ENCODE measurements around the gene FBXO21. TPM values are rescaled to one million over a fixed set of nuclear protein-coding genes. Genes with fewer than 3 reads are reported as not detected.
"Not testable (repeated sequence)": the region's sequence is repeated elsewhere in the genome, so short reads cannot be mapped to it uniquely, and the experiment has no call there.

Gene FBXO21
- total and polyA plus RNA-seq, 5 donors, result 13.3 to 42.2 (median 39.2) TPM

DNA sequence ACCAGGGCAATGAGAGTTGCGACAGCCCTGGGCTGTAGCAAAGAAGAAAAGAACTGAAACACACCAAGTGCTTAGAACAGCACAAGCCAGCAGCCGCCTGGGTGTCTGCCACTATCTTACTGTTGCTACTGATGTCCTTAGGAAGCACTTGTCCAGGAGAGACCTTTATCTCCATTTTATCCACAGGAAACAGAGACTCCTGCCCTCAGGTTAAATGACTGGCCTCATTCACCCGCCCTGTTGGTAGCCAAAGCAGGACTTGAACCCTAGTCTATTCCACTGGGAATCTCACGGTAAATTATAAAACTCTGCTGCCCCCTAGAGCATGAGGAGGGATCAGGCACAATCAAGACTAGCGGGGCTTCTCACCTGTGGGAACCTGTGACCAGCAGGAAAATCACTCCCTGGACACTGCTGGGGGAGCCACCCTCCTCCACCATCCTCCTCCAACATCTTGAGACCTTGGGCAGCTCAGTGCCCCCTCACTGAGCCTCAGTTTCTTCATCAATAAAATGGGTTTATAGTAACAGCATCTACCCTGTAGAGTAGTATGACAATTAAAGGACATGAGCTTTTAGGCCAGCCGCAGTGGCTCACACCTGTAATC is 70.6 kb downstream of the FBXO21 start:
- H3K27me3 ChIP-seq (ENCODE audit: control insufficient read depth, insufficient read depth), result no peaks in the 10 kb centered on the region
- H3K4me1 ChIP-seq (ENCODE audit: control insufficient read depth, insufficient read depth, low read length), result peaks cover 9% of the 10 kb centered on the region
- 54% methylated on average over 6 of the region's 6 CpGs for WGBS
- H3K27ac ChIP-seq (ENCODE audit: low read length), result peak overlapping the region; percentile 25
- H3K4me3 ChIP-seq (ENCODE audit: low read length), result no peak overlapping the region
- H3K9me3 ChIP-seq (ENCODE audit: control insufficient read depth, low read length), result no peaks in the 10 kb centered on the region
- ATAC-seq (peak; percentile 45 to 55), DNase-seq (no peak)
- intact Hi-C loops (cut with DNase I), result loop anchor here in 3 of 4 donors (5.0 to 10.0 kb wide), 3 partner anchors 92 to 415 kb away; no protein-coding TSS in a partner anchor

DNA sequence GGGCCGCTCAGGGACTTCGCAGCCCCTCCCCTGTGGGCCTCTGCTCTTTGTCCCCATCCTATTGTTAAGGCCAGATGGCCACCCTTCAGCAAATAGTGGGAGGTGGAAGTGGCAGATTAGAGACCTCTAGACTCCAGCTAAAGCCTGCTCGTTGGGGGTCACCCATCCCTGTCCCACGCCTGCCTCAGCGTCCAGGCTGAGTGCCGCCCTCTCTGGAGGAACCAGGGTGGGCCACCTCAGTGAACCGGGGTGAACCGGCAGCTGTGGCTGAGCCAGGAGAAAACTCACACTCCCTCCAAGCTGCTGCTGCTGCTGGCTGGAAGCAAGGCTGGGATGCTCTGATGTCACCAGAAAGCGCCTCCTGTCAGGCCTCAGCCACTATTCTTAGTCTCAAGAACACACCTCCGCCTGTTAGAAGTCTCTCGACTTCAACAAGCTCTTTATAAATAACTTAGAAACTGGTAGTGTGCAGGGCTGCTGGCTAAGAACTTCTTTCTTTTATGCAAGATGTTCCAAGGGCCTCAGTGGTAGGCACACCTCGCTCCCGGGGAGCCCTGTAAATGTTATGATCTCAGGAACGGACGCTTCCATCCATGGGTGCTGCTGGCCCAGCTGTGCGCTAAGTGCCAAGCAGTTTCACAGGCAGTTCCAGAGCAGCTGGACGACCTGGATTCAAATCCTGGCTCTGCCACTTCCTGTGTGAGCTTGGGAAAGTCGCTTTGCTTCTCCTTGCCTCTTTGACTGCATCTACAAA is 71.3 kb downstream of the FBXO21 start:
- ATAC-seq, result peak in 1 of 2 donors; percentile 41
- no peak for DNase-seq
- no peaks in the 10 kb centered on the region for H3K27me3 ChIP-seq (ENCODE audit: control insufficient read depth, insufficient read depth)
- H3K4me1 ChIP-seq (ENCODE audit: control insufficient read depth, insufficient read depth, low read length), result peaks cover 9% of the 10 kb centered on the region
- H3K27ac ChIP-seq (ENCODE audit: low read length), result peak overlapping the region; percentile 25
- no peak overlapping the region for H3K4me3 ChIP-seq (ENCODE audit: low read length)
- intact Hi-C loops (cut with DNase I), result loop anchor here in 2 of 4 donors (5.0 to 10.0 kb wide), 2 partner anchors 92 to 414 kb away; no protein-coding TSS in a partner anchor
- H3K9me3 ChIP-seq (ENCODE audit: control insufficient read depth, low read length), result no peaks in the 10 kb centered on the region
- WGBS, result 41% methylated on average over 18 of the region's 18 CpGs

DNA sequence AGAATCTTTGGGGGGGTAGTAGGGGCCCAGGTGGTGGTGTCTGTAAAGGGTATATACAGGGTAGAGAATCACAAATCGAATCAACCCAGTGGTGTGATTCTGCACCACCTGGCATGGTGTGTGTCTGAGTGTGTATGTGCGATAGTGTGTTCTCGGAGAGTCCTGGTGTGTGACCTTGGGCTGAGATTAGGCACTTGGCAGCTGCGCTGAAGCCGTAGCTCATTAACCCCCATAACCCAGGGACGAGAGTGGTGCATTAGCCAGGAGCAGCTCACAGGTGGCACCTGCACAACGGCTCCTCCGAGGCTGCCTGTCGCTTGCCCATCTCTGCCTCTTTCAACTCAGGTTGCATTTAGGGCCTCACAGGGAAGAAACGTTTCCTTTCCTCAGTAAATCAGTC is 75.5 kb downstream of the FBXO21 start:
- ATAC-seq (peak; percentile 22 to 48), DNase-seq (no peak)
- intact Hi-C loops (cut with DNase I), result loop anchor here in 2 of 4 donors (5.0 to 10.0 kb wide), 2 partner anchors 87 to 410 kb away; no protein-coding TSS in a partner anchor

DNA sequence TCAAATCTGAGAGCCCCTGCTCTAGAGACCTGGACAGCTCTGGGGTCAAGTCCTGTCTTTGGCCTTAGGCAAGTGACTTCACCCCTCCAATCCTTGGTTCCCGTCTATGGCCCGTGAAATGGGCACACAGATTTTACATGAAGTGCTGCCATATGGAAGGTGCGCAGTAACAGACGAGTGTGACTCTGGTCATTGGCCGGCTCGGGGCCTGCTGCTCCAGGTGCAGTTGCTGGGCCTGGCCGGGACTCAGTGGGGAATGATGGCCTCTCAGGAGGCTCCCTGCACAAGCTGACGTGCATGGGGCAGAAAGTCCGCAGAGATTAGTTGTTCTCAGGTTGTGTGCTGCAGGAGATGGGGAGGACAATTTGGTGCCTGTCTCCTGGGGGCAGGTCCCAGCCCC is 77.0 kb downstream of the FBXO21 start:
- Histone ChIP-seq H3K9me3 (ENCODE audit: control insufficient read depth, low read length) (no peaks in the 10 kb centered on the region), H3K4me3 (ENCODE audit: low read length) (no peak overlapping the region), H3K27me3 (ENCODE audit: control insufficient read depth, insufficient read depth) (no peaks in the 10 kb centered on the region), H3K4me1 (ENCODE audit: control insufficient read depth, insufficient read depth, low read length) (no peaks in the 10 kb centered on the region), H3K27ac (ENCODE audit: low read length) (no peak overlapping the region)
- intact Hi-C loops (cut with DNase I), result loop anchor here in 1 of 4 donors (10.0 kb wide), 1 partner anchor 408 kb away; no protein-coding TSS in a partner anchor
- ATAC-seq (no peak), DNase-seq (no peak)
- 94% methylated on average over 9 of the region's 9 CpGs for WGBS

More for the DNA sequence above, 75.5 kb downstream of the FBXO21 start:
- Histone ChIP-seq H3K4me1 (ENCODE audit: control insufficient read depth, insufficient read depth, low read length) (peaks cover 9% of the 10 kb centered on the region), H3K27ac (ENCODE audit: low read length) (no peak overlapping the region), H3K9me3 (ENCODE audit: control insufficient read depth, low read length) (no peaks in the 10 kb centered on the region), H3K27me3 (ENCODE audit: control insufficient read depth, insufficient read depth) (no peaks in the 10 kb centered on the region), H3K4me3 (ENCODE audit: low read length) (no peak overlapping the region)
- 61% methylated on average over 10 of the region's 10 CpGs for WGBS

DNA sequence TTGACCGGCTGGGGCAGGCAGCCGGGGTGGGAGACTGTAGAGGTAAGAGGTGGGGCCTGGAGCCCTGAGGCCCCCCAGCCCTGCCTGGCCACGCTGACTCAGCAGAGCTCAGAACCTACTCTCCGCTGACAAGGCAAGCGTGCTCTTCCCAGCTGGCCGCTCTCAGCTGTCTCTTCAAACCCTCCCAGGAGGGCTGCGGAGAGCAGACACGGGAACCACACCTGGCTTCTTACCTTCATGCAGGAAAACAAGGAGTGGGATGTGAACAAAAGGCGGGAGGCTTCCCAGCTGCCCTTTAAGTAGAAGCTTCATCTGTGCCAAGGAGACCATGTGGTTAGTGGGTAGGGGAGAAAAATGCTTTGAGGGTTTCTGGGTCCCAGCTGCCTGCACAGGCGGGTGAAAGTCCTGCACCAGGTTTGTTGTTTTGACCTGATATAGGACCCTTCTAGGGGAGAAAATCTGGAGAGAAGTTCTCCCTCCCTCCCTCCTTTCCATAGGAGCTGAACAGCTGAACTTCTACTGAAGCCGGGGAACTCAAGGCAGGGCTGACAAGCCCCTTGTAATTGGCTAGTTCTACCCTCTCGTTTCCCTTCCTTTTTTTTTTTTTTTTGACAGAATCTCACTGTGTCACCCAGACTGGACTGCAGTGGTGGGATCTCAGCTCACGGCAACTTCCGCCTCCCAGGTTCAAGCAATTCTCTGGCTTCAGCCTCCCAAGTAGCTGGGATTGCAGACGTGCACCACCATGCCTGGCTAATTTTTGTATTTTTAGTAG is 78.3 kb downstream of the FBXO21 start:
- no peak for ATAC-seq

DNA sequence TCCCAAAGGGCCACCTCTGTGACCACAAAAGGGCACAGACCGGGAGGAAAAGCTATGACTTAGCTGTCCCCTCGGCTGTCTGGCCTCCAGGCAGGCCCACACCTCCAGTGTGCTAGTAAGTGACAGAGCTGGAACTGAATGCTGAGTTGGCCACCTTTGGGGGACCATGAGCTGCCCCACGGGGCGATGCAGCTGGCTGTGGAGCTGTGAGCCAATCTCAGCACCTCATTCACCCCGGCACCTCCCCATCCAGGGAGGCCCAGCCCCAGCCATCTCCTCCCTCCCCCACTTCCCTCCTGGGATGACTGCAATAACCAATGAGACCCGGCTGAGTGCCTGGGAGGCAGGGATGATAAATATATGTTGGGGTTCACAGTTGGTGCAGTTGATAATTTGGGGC is 78.9 kb downstream of the FBXO21 start:
- Histone ChIP-seq H3K27ac (ENCODE audit: low read length) (no peak overlapping the region), H3K27me3 (ENCODE audit: control insufficient read depth, insufficient read depth) (no peaks in the 10 kb centered on the region), H3K9me3 (ENCODE audit: control insufficient read depth, low read length) (no peaks in the 10 kb centered on the region), H3K4me3 (ENCODE audit: low read length) (no peak overlapping the region), H3K4me1 (ENCODE audit: control insufficient read depth, insufficient read depth, low read length) (no peaks in the 10 kb centered on the region)
- WGBS, result 49% methylated on average over 6 of the region's 6 CpGs
- ATAC-seq, result peak in 1 of 2 donors; percentile 16
- intact Hi-C loops (cut with DNase I), result loop anchor here in 1 of 4 donors (10.0 kb wide), 1 partner anchor 407 kb away; no protein-coding TSS in a partner anchor
- no peak for DNase-seq

More for the DNA sequence above, 78.3 kb downstream of the FBXO21 start:
- H3K27ac ChIP-seq (ENCODE audit: low read length), result no peak overlapping the region
- WGBS, result 61% methylated on average over 15 of the region's 15 CpGs
- no peaks in the 10 kb centered on the region for H3K27me3 ChIP-seq (ENCODE audit: control insufficient read depth, insufficient read depth)
- DNase-seq, result no peak
- intact Hi-C loops (cut with DNase I), result loop anchor here in 1 of 4 donors (10.0 kb wide), 1 partner anchor 407 kb away; no protein-coding TSS in a partner anchor
- no peaks in the 10 kb centered on the region for H3K9me3 ChIP-seq (ENCODE audit: control insufficient read depth, low read length)
- H3K4me3 ChIP-seq (ENCODE audit: low read length), result no peak overlapping the region
- no peaks in the 10 kb centered on the region for H3K4me1 ChIP-seq (ENCODE audit: control insufficient read depth, insufficient read depth, low read length)

DNA sequence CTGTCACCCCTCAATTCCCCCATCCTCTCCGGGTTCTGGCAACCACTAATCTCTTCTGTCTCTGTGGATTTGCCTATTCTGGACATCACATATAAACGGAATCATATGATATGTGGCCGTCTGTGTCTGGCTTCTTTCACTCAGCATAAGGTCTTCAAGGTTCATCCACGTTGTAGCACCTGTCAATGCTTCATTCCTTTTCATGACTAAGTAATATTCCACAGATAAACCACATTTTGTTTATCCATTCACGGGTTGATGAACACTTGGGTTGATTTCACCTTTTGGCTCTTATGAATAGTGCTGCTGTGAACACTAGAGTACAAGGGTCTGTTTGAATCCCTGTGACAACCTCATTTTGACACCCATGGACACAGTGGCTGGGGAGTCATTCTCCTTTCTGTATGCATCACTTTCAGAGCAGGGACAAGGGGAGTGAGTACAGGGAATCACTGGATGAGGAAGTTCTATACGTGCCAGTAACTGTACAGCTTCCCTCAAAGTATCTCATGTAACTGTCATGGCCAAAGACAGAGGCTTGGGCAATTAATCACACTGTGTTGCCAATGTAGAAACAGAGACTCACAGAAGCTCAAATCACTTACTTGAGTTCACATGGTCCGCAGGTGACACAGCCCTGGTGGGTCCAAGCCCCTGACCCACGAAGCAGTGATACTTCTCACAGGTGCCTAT is 80.2 kb downstream of the FBXO21 start:
- no peak for DNase-seq
- Histone ChIP-seq H3K27me3 (ENCODE audit: control insufficient read depth, insufficient read depth) (no peaks in the 10 kb centered on the region), H3K27ac (ENCODE audit: low read length) (no peak overlapping the region), H3K9me3 (ENCODE audit: control insufficient read depth, low read length) (no peaks in the 10 kb centered on the region), H3K4me1 (ENCODE audit: control insufficient read depth, insufficient read depth, low read length) (no peaks in the 10 kb centered on the region), H3K4me3 (ENCODE audit: low read length) (no peak overlapping the region)
- ATAC-seq, result no peak
- WGBS, result 78% methylated on average over 8 of the region's 8 CpGs
- intact Hi-C loops (cut with DNase I), result loop anchor here in 1 of 4 donors (10.0 kb wide), 1 partner anchor 405 kb away; no protein-coding TSS in a partner anchor

DNA sequence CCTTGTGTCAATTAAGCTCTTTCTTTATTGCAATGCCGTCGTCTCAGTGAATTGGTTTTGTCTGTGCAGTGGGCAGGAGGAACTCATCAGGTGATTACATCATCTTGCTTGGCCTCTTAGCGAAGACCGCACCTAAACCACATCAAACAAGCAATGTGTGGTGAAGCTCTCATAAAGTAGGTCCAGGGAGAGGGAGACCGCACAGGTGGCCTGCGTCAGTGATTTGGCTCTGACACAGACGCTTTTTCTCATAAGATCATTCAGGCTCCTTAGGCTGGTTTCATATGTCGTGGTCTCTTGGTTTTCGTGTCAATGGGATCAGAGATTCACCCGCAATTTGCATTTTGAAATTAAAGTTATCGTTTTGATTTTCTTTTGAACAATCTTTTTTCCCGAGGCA is 84.4 kb downstream of the FBXO21 start:
- 73% methylated on average over 12 of the region's 12 CpGs for WGBS
- H3K9me3 ChIP-seq (ENCODE audit: control insufficient read depth, low read length), result no peaks in the 10 kb centered on the region
- H3K27me3 ChIP-seq (ENCODE audit: control insufficient read depth, insufficient read depth), result no peaks in the 10 kb centered on the region
- ATAC-seq (no peak), DNase-seq (no peak)
- H3K27ac ChIP-seq (ENCODE audit: low read length), result no peak overlapping the region
- H3K4me3 ChIP-seq (ENCODE audit: low read length), result no peak overlapping the region
- intact Hi-C loops (cut with DNase I), result no loop called here
- no peaks in the 10 kb centered on the region for H3K4me1 ChIP-seq (ENCODE audit: control insufficient read depth, insufficient read depth, low read length)

DNA sequence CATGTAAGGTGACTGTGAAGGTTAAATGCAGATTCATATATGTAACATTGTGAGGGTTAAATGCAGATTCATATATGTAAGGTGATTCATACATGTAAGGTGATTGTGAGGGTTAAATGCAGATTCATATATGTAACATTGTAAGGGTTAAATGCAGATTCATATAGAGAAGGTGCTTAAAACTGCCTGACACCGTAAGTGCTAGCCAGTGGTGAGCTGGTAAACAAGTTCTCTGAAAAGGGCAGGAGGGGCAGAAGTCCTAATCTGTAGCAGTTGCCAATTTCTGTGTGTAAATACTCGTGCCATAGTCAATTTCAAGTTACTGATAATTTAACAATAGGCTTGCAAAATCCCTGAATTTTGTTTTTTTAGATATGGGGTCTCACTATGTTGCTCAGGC is 86.3 kb downstream of the FBXO21 start:
- WGBS, result 23% methylated on average over 2 of the region's 2 CpGs
- ATAC-seq; H3K27me3 ChIP-seq (ENCODE audit: control insufficient read depth, insufficient read depth); H3K27ac ChIP-seq (ENCODE audit: low read length); intact Hi-C loops (cut with DNase I); H3K4me3 ChIP-seq (ENCODE audit: low read length); H3K4me1 ChIP-seq (ENCODE audit: control insufficient read depth, insufficient read depth, low read length); DNase-seq; H3K9me3 ChIP-seq (ENCODE audit: control insufficient read depth, low read length): not testable (repeated sequence)

DNA sequence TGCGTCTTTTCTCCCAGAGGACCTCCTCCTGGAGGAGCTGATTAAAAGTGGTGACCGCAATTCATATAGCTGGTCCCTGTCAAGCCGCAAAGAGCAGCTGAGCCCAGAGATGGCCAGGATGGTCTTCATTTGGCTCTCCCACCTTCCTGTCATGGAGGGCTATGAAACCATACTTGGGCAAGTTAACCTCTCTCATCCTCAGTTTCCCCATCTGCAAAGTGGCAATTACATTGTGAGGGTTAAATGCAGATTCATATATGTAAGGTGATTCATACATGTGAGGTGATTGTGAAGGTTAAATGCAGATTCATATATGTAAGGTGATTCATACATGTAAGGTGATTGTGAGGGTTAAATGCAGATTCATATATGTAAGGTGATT is 87.5 kb downstream of the FBXO21 start:
- intact Hi-C loops (cut with DNase I), result no loop called here
- no peaks in the 10 kb centered on the region for H3K4me1 ChIP-seq (ENCODE audit: control insufficient read depth, insufficient read depth, low read length)
- WGBS, result 75% methylated on average over 3 of the region's 3 CpGs
- ATAC-seq (no peak), DNase-seq (no peak)
- H3K27ac ChIP-seq (ENCODE audit: low read length), result no peak overlapping the region
- H3K27me3 ChIP-seq (ENCODE audit: control insufficient read depth, insufficient read depth), result no peaks in the 10 kb centered on the region
- H3K4me3 ChIP-seq (ENCODE audit: low read length), result no peak overlapping the region
- no peaks in the 10 kb centered on the region for H3K9me3 ChIP-seq (ENCODE audit: control insufficient read depth, low read length)
